H1 (cell line): ENCODE measurements around the gene ISG20L2.

Experiments used
- CBX5 ChIP-seq: fragments of 300-800, 300-1000 bp; sonication (generic); IDR thresholded peaks from 2 replicates; pipeline ENCODE4 v1.7.1; 2016; ENCODE audit warnings: antibody characterized with exemption, low read length, low read depth
- CTCF ChIP-seq, 3 experiments: IDR thresholded peaks; 1 replicate in 2 of 3; 2 replicates in 1 of 3; pipeline versions ENCODE4 v1.5.1 to v1.6.1; 2011; ENCODE audit warnings: low read length in 3 of 3, mild to moderate bottlenecking in 3 of 3, inconsistent platforms in 2 of 3, low read depth in 1 of 3, moderate library complexity in 1 of 3; ENCODE audit not compliant: insufficient read depth in 1 of 3; ENCODE audit errors: control extremely low read depth in 1 of 3
- EGR1 ChIP-seq: IDR thresholded peaks from 2 replicates; pipeline ENCODE4 v1.6.1; 2011; ENCODE audit warnings: low read depth, low read length, borderline replicate concordance
- EP300 ChIP-seq, 2 experiments: IDR thresholded peaks; 1 replicate in 1 of 2; 2 replicates in 1 of 2; pipeline ENCODE4 v1.6.1; 2011 to 2012; ENCODE audit warnings: low read depth in 2 of 2, low read length in 2 of 2, mild to moderate bottlenecking in 2 of 2, borderline replicate concordance in 1 of 2, inconsistent platforms in 1 of 2, moderate library complexity in 1 of 2
- EZH2 ChIP-seq: fragments of 200-600 bp; sonication (generic); IDR thresholded peaks from 2 replicates; pipeline ENCODE4 v1.7.1; 2012; ENCODE audit warnings: low read depth, mild to moderate bottlenecking, moderate library complexity, low read length, inconsistent platforms; ENCODE audit not compliant: severe bottlenecking
- JUND ChIP-seq: IDR thresholded peaks from 2 replicates; pipeline ENCODE4 v1.6.1; 2011; ENCODE audit warnings: mild to moderate bottlenecking, improper control_type of control experiment, low read length
- NANOG ChIP-seq: IDR thresholded peaks from 2 replicates; pipeline ENCODE4 v1.6.1; 2011; ENCODE audit warnings: low read length, low read depth, mild to moderate bottlenecking, inconsistent platforms; ENCODE audit not compliant: insufficient read depth, poor library complexity, severe bottlenecking
- POLR2A ChIP-seq, 2 experiments: IDR thresholded peaks; 1 replicate in 1 of 2; 2 replicates in 1 of 2; pipeline ENCODE4 v1.6.1; 2011; ENCODE audit warnings: low read depth in 2 of 2, low read length in 2 of 2, mild to moderate bottlenecking in 2 of 2; ENCODE audit errors: control extremely low read depth in 1 of 2
- RFX5 ChIP-seq: IDR thresholded peaks from 2 replicates; pipeline ENCODE4 v1.6.1; 2011; ENCODE audit warnings: low read depth, low read length, improper control_type of control experiment, borderline replicate concordance
- TAF1 ChIP-seq: IDR thresholded peaks from 2 replicates; pipeline ENCODE4 v1.6.1; 2011; ENCODE audit warnings: mild to moderate bottlenecking, low read depth, low read length
- TBP ChIP-seq: IDR thresholded peaks from 2 replicates; pipeline ENCODE4 v1.6.1; 2011; ENCODE audit warnings: low read depth, low read length, improper control_type of control experiment
- YY1 ChIP-seq: IDR thresholded peaks from 2 replicates; pipeline ENCODE4 v1.6.1; 2011; ENCODE audit warnings: low read depth, mild to moderate bottlenecking, low read length
- ZNF274 ChIP-seq: IDR thresholded peaks from 2 replicates; pipeline ENCODE4 v1.7.0; 2012; ENCODE audit warnings: low read length, borderline replicate concordance; ENCODE audit errors: extremely low read depth

DNA sequence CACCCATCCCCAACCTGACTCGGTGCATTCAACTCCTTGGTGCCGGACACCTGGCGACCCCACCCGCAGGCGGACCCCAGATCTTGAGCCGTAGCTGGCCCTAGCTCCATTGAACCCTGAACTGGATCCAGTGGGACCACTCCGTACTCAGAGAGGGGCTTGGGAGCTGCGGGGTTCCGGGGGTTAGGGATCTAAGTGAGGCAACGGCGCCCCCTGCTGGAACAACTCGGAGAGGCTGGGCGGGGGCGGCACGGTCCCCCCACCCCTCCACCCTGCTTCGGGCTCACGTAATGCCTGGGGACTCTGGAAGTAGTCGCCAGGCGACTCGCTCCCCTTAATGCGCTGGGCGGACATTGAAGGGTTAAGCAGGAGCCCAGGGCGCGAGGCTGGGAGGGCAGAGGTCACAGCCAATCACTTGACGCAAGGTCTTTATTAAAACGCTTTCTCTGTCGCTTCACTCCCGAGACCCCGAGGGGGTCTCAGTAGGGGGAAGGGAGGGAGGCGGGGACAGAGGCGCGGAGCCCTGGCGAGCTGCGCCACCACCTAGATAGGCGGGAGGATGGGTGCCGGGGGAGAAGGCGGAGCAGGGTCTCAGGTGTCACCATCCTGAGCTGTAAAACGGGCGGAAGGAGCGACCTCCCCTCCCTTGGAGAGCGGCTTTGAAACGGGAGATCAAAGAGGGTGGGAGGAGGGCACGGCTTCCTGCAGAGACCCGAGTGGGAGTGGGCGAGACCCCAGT lies 22.5 kb downstream of the ISG20L2 start:
- TF ChIP-seq RFX5 (no peak), CTCF (IDR thresholded peaks at IDR 0.05; ENCODE audit: control extremely low read depth in 1 of 3, insufficient read depth in 1 of 3, low read depth in 1 of 3, low read length in 3 of 3) (peak; percentile 72 to 86 (median 81)), TBP (peak; percentile 39; the same call in 1 of the 2 replicates), POLR2A (IDR thresholded peaks at IDR 0.05; ENCODE audit: control extremely low read depth in 1 of 2, low read depth in 2 of 2, low read length in 2 of 2) (no peak), NANOG (peak; percentile 38), JUND (peak; percentile 61; the same call in 1 of the 2 replicates), ZNF274 (no peak), EZH2 (no peak), CBX5 (no peak), EGR1 (peak; percentile 99), YY1 (peak; percentile 58), TAF1 (peak; percentile 3; the same call in 1 of the 2 replicates), EP300 (IDR thresholded peaks at IDR 0.05; ENCODE audit: borderline replicate concordance in 1 of 2, low read depth in 2 of 2, low read length in 2 of 2) (peak in 1 of 2 experiments; percentile 51; a peak in 1 of 3 replicates)
